ENCODE measurements around the gene PSAPL1. TPM values are rescaled to one million over a fixed set of nuclear protein-coding genes. Genes with fewer than 3 reads are reported as not detected.

Gene PSAPL1
- total and polyA plus RNA-seq, 2 experiments from 2014 or later = not detected

DNA sequence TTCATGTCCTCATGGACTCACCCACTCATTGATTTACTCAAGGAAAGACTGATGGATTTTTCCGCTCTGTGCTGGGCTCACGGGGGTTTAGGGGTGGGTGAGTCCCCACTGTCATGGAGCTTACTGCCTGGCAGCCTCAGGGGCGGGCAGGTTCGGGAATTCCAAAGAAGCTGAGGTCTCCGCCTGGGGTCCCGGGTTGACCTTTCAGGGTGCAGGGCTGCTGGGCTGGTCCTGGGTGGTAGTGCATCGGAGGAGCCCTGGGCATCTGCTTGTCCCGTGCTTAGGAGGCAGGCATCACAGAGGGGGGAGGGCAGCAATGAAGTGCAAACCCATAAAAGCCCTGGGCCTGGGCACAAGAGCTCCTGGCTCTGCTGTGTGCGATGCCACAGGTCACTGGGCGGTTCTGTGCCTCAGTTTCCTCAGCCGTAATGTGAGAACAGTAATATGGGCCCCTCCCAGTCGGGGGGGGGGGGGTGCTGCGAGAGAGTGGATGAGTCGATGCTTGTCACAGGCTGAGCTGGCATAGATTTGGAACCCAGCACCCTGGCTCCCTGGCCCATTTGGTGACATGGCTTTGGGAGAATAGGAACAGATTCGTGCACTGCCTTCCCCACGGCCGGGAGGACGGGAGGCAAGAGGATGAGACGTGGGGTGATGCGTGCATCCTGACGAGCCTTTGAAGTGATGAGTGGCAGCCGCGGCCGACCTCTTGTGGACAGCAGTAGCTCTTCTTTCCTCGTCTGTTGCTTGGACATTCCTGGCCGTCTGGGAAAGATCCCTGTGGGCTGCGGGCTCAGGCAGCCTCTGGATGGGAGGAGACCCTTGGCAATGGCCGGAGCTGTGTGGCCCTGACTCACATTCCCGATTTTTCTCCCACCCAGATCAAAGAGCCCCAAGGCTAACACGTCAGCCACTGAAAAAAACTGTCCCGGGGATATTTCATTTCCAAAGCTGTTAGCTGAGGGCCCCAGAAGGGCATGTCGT lies 42.0 kb downstream of the PSAPL1 start:
- Histone ChIP-seq H2AFZ (no peak overlapping the region), H3K9ac (no peak overlapping the region), H4K20me1 (ENCODE audit: insufficient read depth) (no peaks in the 10 kb centered on the region), H3K4me1 (ENCODE audit: insufficient read depth) (no peaks in the 10 kb centered on the region), H3K4me3 (no peak overlapping the region), H3K27ac (no peak overlapping the region), H3K79me2 (ENCODE audit: insufficient read depth) (no peaks in the 10 kb centered on the region), H3K27me3 (replicated peaks; ENCODE audit: insufficient read depth) (peaks cover 4% of the 10 kb centered on the region), H3K9me2 (ENCODE audit: insufficient read depth) (no peaks in the 10 kb centered on the region), H3K4me2 (ENCODE audit: unreplicated experiment) (no peak overlapping the region), H3K36me3 (ENCODE audit: low read depth) (no peaks in the 10 kb centered on the region), H3K9me3 (ENCODE audit: low read depth) (no peaks in the 10 kb centered on the region), H3F3A (ENCODE audit: insufficient read depth) (no peaks in the 10 kb centered on the region)
- no peak for TF ChIP-seq EZH2 (IDR thresholded peaks at IDR 0.05; ENCODE audit: insufficient read depth, poor library complexity, severe bottlenecking)
- no peak for TF ChIP-seq EZH2phosphoT487 (IDR thresholded peaks at IDR 0.05; ENCODE audit: insufficient read depth, low read depth)
- in situ Hi-C loops (cut with MboI) = no loop called here
- WGBS, 2 experiments (ENCODE audit: low coverage in 1 of 2, low lambda C conversion rate in 2 of 2, missing lambda C conversion rate in 2 of 2) = 52 to 56% methylated on average over 31 to 32 of the region's 32 CpGs
- DNase-seq = peak; percentile 26

DNA sequence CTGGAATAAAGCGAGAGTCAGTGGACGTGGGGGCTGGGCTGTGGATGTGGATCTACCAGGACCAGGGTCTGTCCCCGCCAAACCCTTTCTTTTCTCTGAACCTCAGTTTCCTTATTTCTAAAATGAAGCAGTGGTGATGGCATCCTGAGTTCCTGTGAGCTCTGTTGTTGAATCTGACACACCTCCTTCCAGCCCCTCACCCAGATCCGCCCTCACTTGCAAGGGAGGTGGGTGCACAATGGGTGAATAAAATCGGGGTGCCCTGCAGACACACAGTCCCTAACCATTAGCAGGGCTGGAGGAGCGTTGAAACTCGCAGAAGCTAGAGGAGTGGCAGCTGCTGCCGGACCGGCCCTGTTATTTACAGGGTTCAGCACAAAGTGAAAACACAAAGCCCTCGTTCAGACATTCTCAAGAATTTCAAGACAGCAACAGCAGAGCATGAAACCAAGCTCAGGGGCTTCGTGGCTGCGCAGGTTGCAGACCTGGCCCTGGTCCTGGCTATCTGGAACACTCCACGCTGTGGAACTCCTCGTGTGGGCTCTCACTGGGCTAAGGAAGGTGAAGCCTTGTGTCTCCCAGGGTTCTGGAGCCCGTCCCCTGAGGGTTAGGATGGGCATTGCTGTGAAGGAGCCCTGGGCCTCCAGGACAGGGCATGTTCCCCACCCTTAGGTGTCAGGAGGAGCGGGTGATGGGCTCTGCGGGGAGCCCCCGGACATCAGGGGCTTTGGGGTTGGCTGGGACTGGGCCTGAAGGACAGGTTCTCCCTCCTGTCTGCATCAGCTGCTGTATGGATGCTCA lies 42.9 kb downstream of the PSAPL1 start:
- TF ChIP-seq EZH2phosphoT487 (IDR thresholded peaks at IDR 0.05; ENCODE audit: insufficient read depth, low read depth) (no peak), EZH2 (IDR thresholded peaks at IDR 0.05; ENCODE audit: insufficient read depth, poor library complexity, severe bottlenecking) (no peak)
- H4K20me1 ChIP-seq (ENCODE audit: insufficient read depth) = no peaks in the 10 kb centered on the region
- H3K27ac ChIP-seq = no peak overlapping the region
- no peaks in the 10 kb centered on the region for H3K36me3 ChIP-seq (ENCODE audit: low read depth)
- H3K9me3 ChIP-seq (ENCODE audit: low read depth) = no peaks in the 10 kb centered on the region
- DNase-seq = no peak
- no peaks in the 10 kb centered on the region for H3K9me2 ChIP-seq (ENCODE audit: insufficient read depth)
- H3K79me2 ChIP-seq (ENCODE audit: insufficient read depth) = no peaks in the 10 kb centered on the region
- no peak overlapping the region for H3K4me3 ChIP-seq
- H3K4me2 ChIP-seq (ENCODE audit: unreplicated experiment) = no peak overlapping the region
- no peaks in the 10 kb centered on the region for H3K4me1 ChIP-seq (ENCODE audit: insufficient read depth)
- in situ Hi-C loops (cut with MboI) = no loop called here
- H3F3A ChIP-seq (ENCODE audit: insufficient read depth) = no peaks in the 10 kb centered on the region
- H2AFZ ChIP-seq = no peak overlapping the region
- H3K27me3 ChIP-seq (replicated peaks; ENCODE audit: insufficient read depth) = peaks cover 4% of the 10 kb centered on the region
- H3K9ac ChIP-seq = no peak overlapping the region
- WGBS, 2 experiments (ENCODE audit: low coverage in 1 of 2, low lambda C conversion rate in 2 of 2, missing lambda C conversion rate in 2 of 2) = 60 to 65% methylated on average over 16 to 18 of the region's 18 CpGs

DNA sequence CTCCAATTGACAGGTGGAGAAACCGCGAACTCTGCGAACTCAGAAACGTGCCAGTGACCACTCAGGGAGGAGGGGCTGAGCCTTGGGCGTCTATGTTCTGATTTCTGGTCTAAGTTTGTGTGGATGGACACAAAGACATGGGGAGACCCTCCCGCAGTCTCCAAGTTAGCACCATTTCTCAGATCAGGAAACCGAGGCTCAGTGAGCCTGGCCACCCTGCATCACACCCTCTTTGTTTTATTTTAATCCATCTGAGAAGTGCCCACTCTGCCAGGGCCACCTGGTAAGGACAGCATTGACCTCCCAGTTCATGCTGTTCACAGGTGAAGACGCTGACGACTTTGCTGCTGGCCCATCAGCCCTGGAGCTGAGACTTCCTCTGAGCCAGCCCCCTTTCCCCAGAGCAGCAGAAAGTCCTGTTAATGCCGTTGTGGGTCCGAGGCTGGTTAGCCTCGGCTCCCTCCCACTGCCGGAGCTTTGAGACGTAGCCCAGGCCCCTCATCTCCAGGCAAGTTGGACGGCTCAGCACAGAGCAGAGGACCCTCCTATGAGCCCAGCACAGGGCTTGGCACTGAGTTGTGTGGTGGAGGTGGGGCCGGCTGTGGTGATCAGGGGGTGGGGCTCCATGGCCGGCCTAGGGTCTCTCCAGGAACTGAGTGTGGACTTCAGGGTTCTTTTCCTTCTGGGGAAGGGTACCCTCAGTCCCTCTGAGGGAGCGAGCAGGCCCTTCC lies 43.7 kb downstream of the PSAPL1 start:
- no peak overlapping the region for H3K9ac ChIP-seq
- H4K20me1 ChIP-seq (ENCODE audit: insufficient read depth) = no peaks in the 10 kb centered on the region
- TF ChIP-seq EZH2 (IDR thresholded peaks at IDR 0.05; ENCODE audit: insufficient read depth, poor library complexity, severe bottlenecking) (no peak), EZH2phosphoT487 (IDR thresholded peaks at IDR 0.05; ENCODE audit: insufficient read depth, low read depth) (no peak)
- H3K79me2 ChIP-seq (ENCODE audit: insufficient read depth) = no peaks in the 10 kb centered on the region
- H3F3A ChIP-seq (ENCODE audit: insufficient read depth) = no peaks in the 10 kb centered on the region
- in situ Hi-C loops (cut with MboI) = no loop called here
- H3K9me3 ChIP-seq (ENCODE audit: low read depth) = no peaks in the 10 kb centered on the region
- no peak overlapping the region for H2AFZ ChIP-seq
- no peak overlapping the region for H3K27ac ChIP-seq
- H3K4me3 ChIP-seq = no peak overlapping the region
- no peak overlapping the region for H3K4me2 ChIP-seq (ENCODE audit: unreplicated experiment)
- H3K36me3 ChIP-seq (ENCODE audit: low read depth) = no peaks in the 10 kb centered on the region
- H3K9me2 ChIP-seq (ENCODE audit: insufficient read depth) = no peaks in the 10 kb centered on the region
- H3K27me3 ChIP-seq (replicated peaks; ENCODE audit: insufficient read depth) = peaks cover 4% of the 10 kb centered on the region
- H3K4me1 ChIP-seq (ENCODE audit: insufficient read depth) = no peaks in the 10 kb centered on the region
- 63 to 71% methylated on average over 18 of the region's 18 CpGs for WGBS, 2 experiments (ENCODE audit: low coverage in 1 of 2, low lambda C conversion rate in 2 of 2, missing lambda C conversion rate in 2 of 2)
- no peak for DNase-seq

DNA sequence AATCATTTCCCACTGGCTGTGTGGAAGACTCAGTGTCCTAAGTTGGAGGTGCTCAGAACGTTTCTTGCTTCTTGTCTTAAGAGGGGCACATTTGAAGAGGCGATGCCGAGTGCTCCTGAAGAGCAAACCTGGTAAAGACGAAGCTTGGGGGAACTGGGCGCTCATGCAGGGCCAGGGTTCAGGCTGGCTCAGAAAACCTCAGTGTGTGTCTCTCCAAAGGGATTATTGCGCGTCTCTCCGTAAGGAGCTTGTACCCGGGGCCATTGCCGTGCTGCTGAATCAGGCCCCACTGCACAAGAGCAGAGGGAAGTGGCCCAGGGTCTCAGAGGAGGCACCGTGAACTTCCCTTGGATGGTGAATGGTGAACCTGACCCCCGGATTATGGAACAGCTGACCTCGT lies 44.4 kb downstream of the PSAPL1 start:
- H3K9ac ChIP-seq = no peak overlapping the region
- H3F3A ChIP-seq (ENCODE audit: insufficient read depth) = no peaks in the 10 kb centered on the region
- in situ Hi-C loops (cut with MboI) = no loop called here
- H3K9me3 ChIP-seq (ENCODE audit: low read depth) = no peaks in the 10 kb centered on the region
- 74 to 75% methylated on average over 13 of the region's 13 CpGs for WGBS, 2 experiments (ENCODE audit: low coverage in 1 of 2, low lambda C conversion rate in 2 of 2, missing lambda C conversion rate in 2 of 2)
- no peak overlapping the region for H3K4me2 ChIP-seq (ENCODE audit: unreplicated experiment)
- H3K79me2 ChIP-seq (ENCODE audit: insufficient read depth) = no peaks in the 10 kb centered on the region
- TF ChIP-seq EZH2phosphoT487 (IDR thresholded peaks at IDR 0.05; ENCODE audit: insufficient read depth, low read depth) = no peak
- TF ChIP-seq EZH2 (IDR thresholded peaks at IDR 0.05; ENCODE audit: insufficient read depth, poor library complexity, severe bottlenecking) = no peak
- no peaks in the 10 kb centered on the region for H3K9me2 ChIP-seq (ENCODE audit: insufficient read depth)
- H2AFZ ChIP-seq = no peak overlapping the region
- DNase-seq = no peak
- H3K27ac ChIP-seq = no peak overlapping the region
- peaks cover 4% of the 10 kb centered on the region for H3K27me3 ChIP-seq (replicated peaks; ENCODE audit: insufficient read depth)
- H3K4me3 ChIP-seq = no peak overlapping the region
- H3K36me3 ChIP-seq (ENCODE audit: low read depth) = no peaks in the 10 kb centered on the region
- no peaks in the 10 kb centered on the region for H3K4me1 ChIP-seq (ENCODE audit: insufficient read depth)
- no peaks in the 10 kb centered on the region for H4K20me1 ChIP-seq (ENCODE audit: insufficient read depth)
